ENCODE measurements around the gene PRDM1.
A peak's percentile ranks its signal among the peaks of the same experiment; 100 is the strongest.

PRDM1 gene

GRCh38 chr6:106116125-106116832, 30.1 kb downstream of the PRDM1 start:
- no peak for DNase-seq

- DNase-seq: no peak
These were observed 31.4 kb downstream of the PRDM1 start for GRCh38 chr6:106117579-106117978.

GRCh38 chr6:106118835-106119431, 32.8 kb downstream of the PRDM1 start:
- no peak for DNase-seq

GRCh38 chr6:106119546-106119945, 33.4 kb downstream of the PRDM1 start:
- DNase-seq: no peak

GRCh38 chr6:106120006-106120405, 33.9 kb downstream of the PRDM1 start:
- no peak for DNase-seq

- no peak for DNase-seq
These were observed 34.3 kb downstream of the PRDM1 start for GRCh38 chr6:106120406-106120805.

- no peak for DNase-seq
These were observed 36.3 kb downstream of the PRDM1 start for GRCh38 chr6:106122306-106122918.

GRCh38 chr6:106122938-106123656, 37.0 kb downstream of the PRDM1 start:
- DNase-seq: no peak

GRCh38 chr6:106124015-106124414, 37.9 kb downstream of the PRDM1 start:
- DNase-seq: no peak

GRCh38 chr6:106124437-106125430, 38.6 kb downstream of the PRDM1 start:
- DNase-seq: no peak

- no peak for DNase-seq
These were observed 39.8 kb downstream of the PRDM1 start for GRCh38 chr6:106125925-106126435.

- DNase-seq: no peak
These were observed 40.3 kb downstream of the PRDM1 start for GRCh38 chr6:106126482-106126881.

GRCh38 chr6:106128981-106129781, 43.0 kb downstream of the PRDM1 start:
- peak; percentile 92 for DNase-seq

GRCh38 chr6:106132153-106132698, 46.1 kb downstream of the PRDM1 start:
- no peak for DNase-seq

- DNase-seq: no peak
These were observed 46.9 kb downstream of the PRDM1 start for GRCh38 chr6:106133040-106133439.

GRCh38 chr6:106134087-106134770, 48.1 kb downstream of the PRDM1 start:
- no peak for DNase-seq

GRCh38 chr6:106134906-106135634, 48.9 kb downstream of the PRDM1 start:
- DNase-seq: no peak

- DNase-seq: no peak
These were observed 49.9 kb downstream of the PRDM1 start for GRCh38 chr6:106135911-106136571.

GRCh38 chr6:106136845-106137244, 50.7 kb downstream of the PRDM1 start:
- DNase-seq: no peak
